Gastroesophageal sphincter (tissue), 3 donors: ENCODE data around the gene NEDD4.

Experiments
- CTCF ChIP-seq, 4 experiments: fragments of 200-600 bp in 2 of 4; fragments of 450-650 bp in 2 of 4; sonication (generic) in 1 of 4; IDR thresholded peaks; one replicate each; pipeline ENCODE4 v1.5.1; 2017 to 2019; ENCODE audit warnings: antibody characterized with exemption in 4 of 4, mild to moderate bottlenecking in 2 of 4, moderate library complexity in 2 of 4
- POLR2A ChIP-seq, 2 donors: fragments of 450-650 bp; IDR thresholded peaks; one replicate each; pipeline ENCODE4 v1.6.1; 2017; ENCODE audit warnings: antibody characterized with exemption in 2 of 2, mild to moderate bottlenecking in 2 of 2, moderate library complexity in 1 of 2

DNA sequence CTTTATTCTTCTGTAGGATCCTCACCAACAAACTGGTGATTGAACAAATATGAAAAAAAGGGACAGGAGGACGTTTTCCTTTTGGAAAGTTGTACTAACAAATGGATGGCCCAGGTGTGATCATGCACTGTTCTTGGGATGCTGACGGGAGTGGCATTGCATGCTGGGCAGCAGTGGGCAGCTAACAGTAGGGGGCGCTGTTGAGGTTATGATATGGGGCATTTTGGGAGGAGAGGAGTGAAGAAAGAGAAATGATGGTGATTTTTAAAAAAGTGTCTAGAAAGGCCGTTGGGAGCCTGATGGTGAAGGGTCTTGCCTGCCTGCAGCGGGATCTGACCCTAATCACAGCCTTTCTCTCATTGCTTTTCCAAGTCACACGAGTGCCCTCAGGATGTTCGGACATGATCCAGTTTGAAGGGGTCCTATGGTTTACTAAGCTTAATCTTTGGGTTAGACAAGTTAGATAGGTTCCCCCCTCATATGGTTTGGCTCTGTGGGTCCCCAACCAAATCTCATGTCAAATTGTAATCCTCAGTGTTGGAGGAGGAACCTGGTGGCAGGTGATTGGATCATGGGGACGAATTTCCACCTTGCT, 204.2 kb downstream of the NEDD4 start:
- peak; percentile 30 to 53 (median 34) for TF ChIP-seq CTCF (IDR thresholded peaks at IDR 0.05)
- no peak for TF ChIP-seq POLR2A (IDR thresholded peaks at IDR 0.05)
